ENCODE results near the gene AHI1. TPM values are rescaled to one million over a fixed set of nuclear protein-coding genes. Genes with fewer than 3 reads are reported as not detected.

Gene AHI1
- total RNA-seq, 1 experiment from 2014 or later = 18.8 TPM

GRCh38 chr6:135497412-135498184 is at the start of gene AHI1 (continued):
- TF ChIP-seq ZNF425 (CRISPR knock-in tag; conservative IDR thresholded peaks at IDR 0.05) (no peak), ZBTB43 (CRISPR knock-in tag; IDR thresholded peaks at IDR 0.05) (peak; percentile 85; the same call in 1 of the 2 replicates), NFE2L1 (CRISPR knock-in tag; IDR thresholded peaks at IDR 0.05) (peak; percentile 85), ESRRA (CRISPR knock-in tag; IDR thresholded peaks at IDR 0.05; ENCODE audit: borderline replicate concordance) (0 out of 2 replicates have a peak, but pooled peaks have one; percentile 62), GABPB1 (CRISPR knock-in tag; IDR thresholded peaks at IDR 0.05) (peak; percentile 75), ZNF423 (CRISPR knock-in tag; IDR thresholded peaks at IDR 0.05) (0 out of 2 replicates have a peak, but pooled peaks have one; percentile 26), AR (CRISPR knock-in tag; IDR thresholded peaks at IDR 0.05) (no peak), FOXK1 (CRISPR knock-in tag; IDR thresholded peaks at IDR 0.05) (peak; percentile 83), NFATC4 (CRISPR knock-in tag; IDR thresholded peaks at IDR 0.05) (no peak), E2F1 (CRISPR knock-in tag; IDR thresholded peaks at IDR 0.05) (no peak), KAT7 (CRISPR knock-in tag; IDR thresholded peaks at IDR 0.05; ENCODE audit: borderline replicate concordance) (peak; percentile 99)

- ChIA-PET CTCF (interaction anchor here (1.3 kb wide), 1 partner anchor 11 kb away, joined by 4 read pairs; no protein-coding TSS in a partner anchor), POLR2A (no interaction called here)
- Mint-ChIP-seq H3K27ac (no peak overlapping the region), H3K27me3 (ENCODE audit: low read depth) (no peaks in the 10 kb centered on the region), H3K36me3 (no peaks in the 10 kb centered on the region), H3K9me3 (peaks cover 10% of the 10 kb centered on the region), H3K4me1 (no peaks in the 10 kb centered on the region), H3K4me3 (no peak overlapping the region)
- DNase-seq (ENCODE audit: low spot score) (no peak), ATAC-seq (no peak)
- no peak for TF ChIP-seq MXD4 (CRISPR knock-in tag; IDR thresholded peaks at IDR 0.05; ENCODE audit: borderline replicate concordance)
- no peak for TF ChIP-seq HMGXB4 (CRISPR knock-in tag; IDR thresholded peaks at IDR 0.05)
- TF ChIP-seq ATF1 (CRISPR knock-in tag; IDR thresholded peaks at IDR 0.05) = no peak
- no peak for TF ChIP-seq NR2C2 (CRISPR knock-in tag; IDR thresholded peaks at IDR 0.05)
- TF ChIP-seq RELA (CRISPR knock-in tag; IDR thresholded peaks at IDR 0.05; ENCODE audit: borderline replicate concordance) = no peak
- TF ChIP-seq CREB1 (CRISPR knock-in tag; IDR thresholded peaks at IDR 0.05) = no peak
- no peak for TF ChIP-seq GRHL2 (CRISPR knock-in tag; IDR thresholded peaks at IDR 0.05; ENCODE audit: insufficient replicate concordance, severe bottlenecking)
These were observed 49.3 kb upstream of the AHI1 start for GRCh38 chr6:135546680-135547418.

Data from WTC11 (cell line).